Measurements from ENCODE around the gene PDE9A.

Gene PDE9A

GRCh38 chr21:42736646-42737350 is 83.4 kb downstream of the PDE9A start:
- no peak for DNase-seq (ENCODE audit: low read depth, low spot score)

- DNase-seq (ENCODE audit: low read depth, low spot score) = peak; percentile 54
Measured at GRCh38 chr21:42737951-42738590, 84.7 kb downstream of the PDE9A start.

GRCh38 chr21:42739061-42739931 is 85.9 kb downstream of the PDE9A start:
- no peak for DNase-seq (ENCODE audit: low read depth, low spot score)

GRCh38 chr21:42740405-42740909 is 87.0 kb downstream of the PDE9A start:
- no peak for DNase-seq (ENCODE audit: low read depth, low spot score)

- DNase-seq (ENCODE audit: low read depth, low spot score) = no peak
Measured at GRCh38 chr21:42741066-42741465, 87.6 kb downstream of the PDE9A start.

- DNase-seq (ENCODE audit: low read depth, low spot score) = no peak
Measured at GRCh38 chr21:42744520-42745445, 91.4 kb downstream of the PDE9A start.

- DNase-seq (ENCODE audit: low read depth, low spot score) = no peak
Measured at GRCh38 chr21:42745511-42746239, 92.3 kb downstream of the PDE9A start.

- DNase-seq (ENCODE audit: low read depth, low spot score) = no peak
Measured at GRCh38 chr21:42746240-42746592, 92.8 kb downstream of the PDE9A start.

GRCh38 chr21:42746593-42747275 is 93.3 kb downstream of the PDE9A start:
- DNase-seq (ENCODE audit: low read depth, low spot score) = peak; percentile 23

GRCh38 chr21:42747276-42747701 is 93.9 kb downstream of the PDE9A start:
- peak; percentile 32 for DNase-seq (ENCODE audit: low read depth, low spot score)

GRCh38 chr21:42747746-42748351 is 94.4 kb downstream of the PDE9A start:
- no peak for DNase-seq (ENCODE audit: low read depth, low spot score)

GRCh38 chr21:42748620-42749176 is 95.3 kb downstream of the PDE9A start:
- no peak for DNase-seq (ENCODE audit: low read depth, low spot score)

GRCh38 chr21:42750737-42751530 is 97.5 kb downstream of the PDE9A start:
- peak; percentile 49 for DNase-seq (ENCODE audit: low read depth, low spot score)

- DNase-seq (ENCODE audit: low read depth, low spot score) = no peak
Measured at GRCh38 chr21:42751866-42752265, 98.4 kb downstream of the PDE9A start.

GRCh38 chr21:42753804-42754203 is 100.4 kb downstream of the PDE9A start:
- DNase-seq (ENCODE audit: low read depth, low spot score) = no peak

- DNase-seq (ENCODE audit: low read depth, low spot score) = no peak
Measured at GRCh38 chr21:42754270-42754933, 101.0 kb downstream of the PDE9A start.

- DNase-seq (ENCODE audit: low read depth, low spot score) = no peak
Measured at GRCh38 chr21:42755031-42755665, 101.7 kb downstream of the PDE9A start.

All from ELF-1 (cell line).